Kidney capillary endothelial cell (primary cell): ENCODE results near the gene BTG1.
"Not testable (repeated sequence)": the region's sequence is repeated elsewhere in the genome, so short reads cannot be mapped to it uniquely, and the experiment has no call there.

Source experiments
- DNase-seq: peaks from one replicate; pipeline ENCODE4 v3.0.0-alpha.2; 2018; ENCODE audit warnings: low spot score

The BTG1 gene

GRCh38 chr12:92147491-92147890 lies 1.8 kb upstream of the BTG1 start:
- DNase-seq, result no peak

GRCh38 chr12:92146497-92147224 lies 1.0 kb upstream of the BTG1 start:
- no peak for DNase-seq

- DNase-seq, result no peak
Observed at GRCh38 chr12:92145481-92145730, 240 bp downstream of the BTG1 start.

- peak; percentile 74 for DNase-seq
Observed at GRCh38 chr12:92144631-92145480, 790 bp downstream of the BTG1 start.

GRCh38 chr12:92143686-92144630 lies 1.7 kb downstream of the BTG1 start:
- peak; percentile 86 for DNase-seq

- no peak for DNase-seq
Observed at GRCh38 chr12:92143258-92143657, 2.4 kb downstream of the BTG1 start.

- no peak for DNase-seq
Observed at GRCh38 chr12:92142251-92142926, 3.3 kb downstream of the BTG1 start.

- DNase-seq, result peak; percentile 26
Observed at GRCh38 chr12:92141591-92142121, 4.0 kb downstream of the BTG1 start.

GRCh38 chr12:92140896-92141536 lies 4.6 kb downstream of the BTG1 start:
- DNase-seq, result peak; percentile 9

GRCh38 chr12:92140156-92140555 lies 5.5 kb downstream of the BTG1 start:
- no peak for DNase-seq

GRCh38 chr12:92139634-92140150 lies 6.0 kb downstream of the BTG1 start:
- peak; percentile 26 for DNase-seq

- no peak for DNase-seq
Observed at GRCh38 chr12:92138626-92139025, 7.0 kb downstream of the BTG1 start.

- DNase-seq, result no peak
Observed at GRCh38 chr12:92138144-92138543, 7.5 kb downstream of the BTG1 start.

GRCh38 chr12:92136965-92137721 lies 8.5 kb downstream of the BTG1 start:
- DNase-seq, result peak; percentile 79

- DNase-seq, result no peak
Observed at GRCh38 chr12:92136026-92136730, 9.5 kb downstream of the BTG1 start.

GRCh38 chr12:92135541-92135940 lies 10.1 kb downstream of the BTG1 start:
- not testable (repeated sequence) for DNase-seq

GRCh38 chr12:92134638-92135274 lies 10.9 kb downstream of the BTG1 start:
- DNase-seq, result peak; percentile 57

- peak; percentile 3 for DNase-seq
Observed at GRCh38 chr12:92133795-92134637, 11.6 kb downstream of the BTG1 start.
